Stimulated activated CD8-positive, alpha-beta memory T cell treated with anti-CD3 and anti-CD28 coated beads, Interleukin-7, amount 100 ng/mL, for 1 hour (primary cell): ENCODE data around the gene SCML1.

ENCODE experiments used
- DNase-seq, 2 donors: peaks; one replicate each; pipeline ENCODE4 v3.0.0-alpha.2; 2020; ENCODE audit warnings: low read depth in 2 of 2

Gene SCML1

GRCh38 chrX:17788956-17789562 lies 51.8 kb downstream of the SCML1 start:
- no peak for DNase-seq

DNA sequence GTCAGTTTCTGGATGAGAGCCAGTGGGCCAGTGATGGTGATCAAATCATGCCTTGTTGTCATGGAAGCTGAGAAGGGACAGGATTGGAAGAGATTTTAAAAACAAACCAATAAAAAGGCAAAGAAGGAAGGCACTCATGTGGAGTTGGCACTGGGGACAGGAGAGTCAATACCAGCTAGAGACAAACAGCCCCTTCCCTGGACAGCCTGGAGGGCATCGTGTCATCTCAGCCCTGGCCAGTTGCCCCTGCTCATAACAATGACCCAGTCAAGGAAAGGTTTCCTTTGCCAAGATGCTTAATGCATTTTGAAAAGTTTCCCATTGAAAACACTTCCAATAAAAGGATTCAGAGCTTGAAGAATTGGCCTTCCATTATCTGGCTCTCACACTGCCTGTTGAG lies 55.5 kb downstream of the SCML1 start:
- no peak for DNase-seq

GRCh38 chrX:17798921-17799320 lies 61.6 kb downstream of the SCML1 start:
- DNase-seq = no peak

GRCh38 chrX:17801431-17801830 lies 64.1 kb downstream of the SCML1 start:
- no peak for DNase-seq

DNA sequence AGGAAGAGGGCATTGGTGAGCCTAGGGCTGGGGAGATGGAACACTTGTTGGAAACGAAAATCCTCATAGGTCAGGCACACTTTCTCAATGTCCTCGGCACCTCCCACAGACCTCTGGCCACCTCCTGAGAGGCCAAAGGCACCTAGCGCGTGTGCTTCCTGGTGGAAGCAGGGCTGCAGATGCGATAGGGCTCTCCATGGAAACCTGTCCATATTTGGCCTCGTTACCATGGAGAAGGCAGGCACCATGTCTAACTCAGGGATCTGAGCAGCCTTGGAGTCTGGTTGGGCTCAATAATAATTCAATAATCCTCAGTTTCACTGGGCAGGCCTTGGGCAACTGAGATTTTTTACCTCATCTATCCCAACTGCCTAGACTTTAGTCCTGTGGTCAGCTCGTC lies 65.5 kb downstream of the SCML1 start:
- DNase-seq = no peak

- no peak for DNase-seq
Measured at GRCh38 chrX:17803449-17803848, 66.2 kb downstream of the SCML1 start.
